ENCODE data around the gene ASB17. TPM values are rescaled to one million over a fixed set of nuclear protein-coding genes. Genes with fewer than 3 reads are reported as not detected.

The ASB17 gene
- total RNA-seq, 1 experiment from 2014 or later: not detected

GRCh38 chr1:75937034-75937433 lies 4.8 kb upstream of the ASB17 start:
- Mint-ChIP-seq H3K9me3 (no peaks in the 10 kb centered on the region; a peak in 2 of 5 replicates), H3K27me3 (ENCODE audit: low read depth) (no peaks in the 10 kb centered on the region), H3K27ac (no peak overlapping the region), H3K4me1 (no peaks in the 10 kb centered on the region), H3K36me3 (ENCODE audit: insufficient read depth in 1 of 3, low read depth in 3 of 3) (no peaks in the 10 kb centered on the region), H3K4me3 (no peak overlapping the region)
- H3K4me1 ChIP-seq (ENCODE audit: insufficient read depth, low read length): no peaks in the 10 kb centered on the region
- H3K56ac ChIP-seq (ENCODE audit: insufficient read length, low read depth, low read length): no peak overlapping the region
- H4K5ac ChIP-seq (ENCODE audit: insufficient read length, low read depth, low read length): no peak overlapping the region
- H3K18ac ChIP-seq (ENCODE audit: insufficient read length, low read depth, low read length): no peak overlapping the region
- H2AFZ ChIP-seq (ENCODE audit: low read length): no peak overlapping the region
- H3K9me3 ChIP-seq (ENCODE audit: control insufficient read depth, low read depth, low read length): no peaks in the 10 kb centered on the region
- H3K27ac ChIP-seq (ENCODE audit: insufficient read length, low read depth, low read length): no peak overlapping the region
- no peak overlapping the region for H2BK12ac ChIP-seq (ENCODE audit: insufficient read length, low read depth, low read length)
- no peaks in the 10 kb centered on the region for H3K79me1 ChIP-seq (ENCODE audit: insufficient read depth, low read depth, low read length, poor library complexity, severe bottlenecking)
- H4K91ac ChIP-seq (ENCODE audit: insufficient read length, low read depth, low read length): no peak overlapping the region
- DNase-seq: no peak
- no peak overlapping the region for H3K4me2 ChIP-seq (ENCODE audit: insufficient read depth, insufficient read length, low read length)
- no peak for TF ChIP-seq CTCF (conservative IDR thresholded peaks at IDR 0.05)
- no peak overlapping the region for H3T11ph ChIP-seq (ENCODE audit: low read length)
- no peak overlapping the region for H2BK20ac ChIP-seq (ENCODE audit: low read depth, low read length, poor library complexity, severe bottlenecking)
- no peak overlapping the region for H3K23ac ChIP-seq (ENCODE audit: insufficient read length, low read depth, low read length)
- no peaks in the 10 kb centered on the region for H3K79me2 ChIP-seq (ENCODE audit: insufficient read depth, low read length)
- H2BK5ac ChIP-seq (ENCODE audit: insufficient read length, low read length): no peak overlapping the region
- H3K14ac ChIP-seq (ENCODE audit: insufficient read depth, low read length): no peak overlapping the region
- H3K23me2 ChIP-seq (ENCODE audit: insufficient read length, low read depth, low read length, poor library complexity, severe bottlenecking): no peaks in the 10 kb centered on the region
- WGBS (ENCODE audit: extremely low coverage, insufficient read length, low lambda C conversion rate): no CpG with 5 or more reads among the region's 1 CpG
- H4K20me1 ChIP-seq (ENCODE audit: control insufficient read depth, insufficient read depth, insufficient read length): no peaks in the 10 kb centered on the region
- no peak overlapping the region for H4K8ac ChIP-seq (replicated peaks; ENCODE audit: insufficient read length, low read depth, low read length)
- H3K9ac ChIP-seq (ENCODE audit: extremely low read depth, insufficient read length, low read length): no peak overlapping the region
- H3K4ac ChIP-seq (ENCODE audit: low read depth, low read length): no peak overlapping the region
- no peak overlapping the region for H2AK5ac ChIP-seq (ENCODE audit: insufficient read length, low read length)
- no peaks in the 10 kb centered on the region for H3K27me3 ChIP-seq (ENCODE audit: insufficient read depth, low read length)
- H2BK120ac ChIP-seq (ENCODE audit: low read depth, low read length, poor library complexity, severe bottlenecking): no peak overlapping the region
- no peak overlapping the region for H2BK15ac ChIP-seq (ENCODE audit: low read depth, low read length)

All from H9 (cell line).